ENCODE measurements around the gene CDCP2. TPM values are rescaled to one million over a fixed set of nuclear protein-coding genes. Genes with fewer than 3 reads are reported as not detected.
"Not testable (repeated sequence)": the region's sequence is repeated elsewhere in the genome, so short reads cannot be mapped to it uniquely, and the experiment has no call there.

The CDCP2 gene
- total RNA-seq, 2 donors from 2014 or later: not detected

DNA sequence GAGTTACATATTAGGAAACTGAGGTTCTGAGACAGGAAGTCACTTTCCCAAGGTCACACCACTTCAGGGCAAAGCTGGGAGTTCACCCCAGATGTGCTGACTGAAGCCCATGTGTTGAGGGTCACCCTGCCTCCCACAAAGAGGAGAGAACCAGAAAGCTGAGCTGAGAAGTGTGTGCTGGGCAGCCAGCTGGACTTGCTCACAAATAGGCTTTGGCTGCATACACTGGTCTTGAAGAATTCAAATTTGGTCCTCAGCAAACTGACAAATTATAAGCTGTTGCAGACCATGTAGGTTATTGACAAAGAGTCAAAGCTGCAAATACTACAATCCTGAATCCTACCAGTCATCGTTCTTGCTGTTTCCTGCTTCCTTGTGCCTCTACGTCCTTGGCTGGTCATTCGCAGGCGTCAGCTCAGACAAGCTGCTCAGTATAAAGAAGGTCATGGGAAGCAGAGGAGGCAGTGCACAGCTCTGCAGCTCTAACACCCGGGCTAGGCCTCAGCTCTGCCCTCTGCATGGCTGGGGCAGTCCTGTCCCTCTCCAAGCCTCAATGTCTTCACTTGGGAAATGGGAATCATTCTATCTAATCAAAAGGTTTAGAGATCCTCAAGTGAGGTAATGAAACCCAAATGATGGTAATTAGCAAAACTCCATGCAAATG, 40.0 kb downstream of the CDCP2 start:
- H3K36me3 Mint-ChIP-seq (ENCODE audit: insufficient read depth in 2 of 2): no peaks in the 10 kb centered on the region
- DNase-seq (no peak), ATAC-seq (replicated peaks in 1 of 2) (no peak)
- no peaks in the 10 kb centered on the region for H3K4me1 Mint-ChIP-seq (ENCODE audit: low read depth)
- H3K9me3 Mint-ChIP-seq: no peaks in the 10 kb centered on the region
- H3K27ac Mint-ChIP-seq: no peak overlapping the region
- H3K4me3 Mint-ChIP-seq: no peak overlapping the region
- H3K27me3 Mint-ChIP-seq (ENCODE audit: low read depth): no peaks in the 10 kb centered on the region

DNA sequence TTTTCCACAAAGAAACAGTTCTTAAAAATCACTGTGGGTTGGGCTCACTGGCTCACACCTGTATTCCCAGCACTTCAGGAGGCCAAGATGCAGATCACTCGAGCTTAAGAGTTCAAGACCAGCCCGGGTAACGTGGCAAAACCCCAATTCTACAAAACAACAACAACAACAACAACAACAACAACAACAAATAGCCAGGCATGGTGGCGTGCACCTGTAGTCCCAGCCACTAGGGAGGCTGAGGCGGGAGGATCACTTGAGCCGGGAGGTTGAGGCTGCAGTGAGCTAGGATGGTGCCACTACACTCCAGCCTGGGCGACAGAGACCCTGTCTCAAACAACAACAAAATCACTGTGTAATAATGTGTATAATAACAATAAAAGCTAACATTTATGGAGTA, 40.8 kb downstream of the CDCP2 start:
- no peak overlapping the region for H3K4me3 Mint-ChIP-seq
- no peak for ATAC-seq (replicated peaks in 1 of 2)
- H3K9me3 Mint-ChIP-seq: no peaks in the 10 kb centered on the region

DNA sequence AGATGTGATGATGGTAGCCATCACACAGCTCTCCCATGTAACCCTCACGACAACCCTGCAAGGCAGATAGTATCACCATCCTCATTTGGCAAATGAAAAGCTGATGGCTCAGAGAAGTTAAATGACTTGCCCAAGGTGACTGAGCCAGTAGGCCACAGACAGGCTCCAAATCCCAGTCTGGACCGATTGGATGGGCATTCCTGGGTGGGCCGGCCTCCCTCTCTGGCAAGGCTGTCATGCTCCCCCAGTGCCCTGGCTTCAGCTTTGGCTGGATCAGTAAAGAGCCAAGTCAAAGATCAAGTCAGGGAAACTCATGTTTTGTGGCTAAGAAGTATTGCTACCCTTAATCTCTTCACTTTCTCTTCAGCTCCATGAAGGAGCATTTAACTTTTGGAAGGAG, 41.2 kb downstream of the CDCP2 start:
- no peak overlapping the region for H3K27ac Mint-ChIP-seq
- ATAC-seq (replicated peaks in 1 of 2): no peak
- H3K4me1 Mint-ChIP-seq (ENCODE audit: low read depth): no peaks in the 10 kb centered on the region
- no peaks in the 10 kb centered on the region for H3K27me3 Mint-ChIP-seq (ENCODE audit: low read depth)
- H3K4me3 Mint-ChIP-seq: no peak overlapping the region
- no peaks in the 10 kb centered on the region for H3K9me3 Mint-ChIP-seq
- no peak for DNase-seq
- H3K36me3 Mint-ChIP-seq (ENCODE audit: insufficient read depth in 2 of 2): no peaks in the 10 kb centered on the region

More for the DNA sequence above, 40.8 kb downstream of the CDCP2 start:
- Mint-ChIP-seq H3K27ac (no peak overlapping the region), H3K36me3 (ENCODE audit: insufficient read depth in 2 of 2) (no peaks in the 10 kb centered on the region), H3K27me3 (ENCODE audit: low read depth) (no peaks in the 10 kb centered on the region), H3K4me1 (ENCODE audit: low read depth) (no peaks in the 10 kb centered on the region)
- DNase-seq: no peak

DNA sequence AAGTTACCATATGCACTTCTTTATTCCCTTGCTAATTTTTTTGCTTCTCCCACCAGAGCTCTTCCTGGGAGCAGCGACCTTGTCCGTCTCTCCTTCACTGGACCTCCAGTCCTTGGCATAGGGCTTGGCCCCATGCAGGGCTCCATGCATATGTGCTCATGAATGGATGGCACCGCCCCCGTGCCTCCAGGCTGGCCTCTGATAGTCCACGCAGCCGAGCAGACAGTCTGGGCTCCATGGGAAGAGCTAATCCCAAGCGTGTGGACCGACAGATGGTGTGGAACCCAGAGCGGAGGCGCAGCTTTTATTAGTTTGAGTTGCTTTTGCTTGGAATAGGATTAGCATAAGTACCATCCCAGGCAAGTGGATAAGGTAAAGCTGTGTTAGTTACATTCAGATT, 41.8 kb downstream of the CDCP2 start:
- Mint-ChIP-seq H3K4me1 (ENCODE audit: low read depth) (no peaks in the 10 kb centered on the region), H3K36me3 (ENCODE audit: insufficient read depth in 2 of 2) (no peaks in the 10 kb centered on the region), H3K27ac (no peak overlapping the region), H3K27me3 (ENCODE audit: low read depth) (no peaks in the 10 kb centered on the region), H3K9me3 (no peaks in the 10 kb centered on the region), H3K4me3 (no peak overlapping the region)
- no peak for ATAC-seq (replicated peaks in 1 of 2)
- no peak for DNase-seq

DNA sequence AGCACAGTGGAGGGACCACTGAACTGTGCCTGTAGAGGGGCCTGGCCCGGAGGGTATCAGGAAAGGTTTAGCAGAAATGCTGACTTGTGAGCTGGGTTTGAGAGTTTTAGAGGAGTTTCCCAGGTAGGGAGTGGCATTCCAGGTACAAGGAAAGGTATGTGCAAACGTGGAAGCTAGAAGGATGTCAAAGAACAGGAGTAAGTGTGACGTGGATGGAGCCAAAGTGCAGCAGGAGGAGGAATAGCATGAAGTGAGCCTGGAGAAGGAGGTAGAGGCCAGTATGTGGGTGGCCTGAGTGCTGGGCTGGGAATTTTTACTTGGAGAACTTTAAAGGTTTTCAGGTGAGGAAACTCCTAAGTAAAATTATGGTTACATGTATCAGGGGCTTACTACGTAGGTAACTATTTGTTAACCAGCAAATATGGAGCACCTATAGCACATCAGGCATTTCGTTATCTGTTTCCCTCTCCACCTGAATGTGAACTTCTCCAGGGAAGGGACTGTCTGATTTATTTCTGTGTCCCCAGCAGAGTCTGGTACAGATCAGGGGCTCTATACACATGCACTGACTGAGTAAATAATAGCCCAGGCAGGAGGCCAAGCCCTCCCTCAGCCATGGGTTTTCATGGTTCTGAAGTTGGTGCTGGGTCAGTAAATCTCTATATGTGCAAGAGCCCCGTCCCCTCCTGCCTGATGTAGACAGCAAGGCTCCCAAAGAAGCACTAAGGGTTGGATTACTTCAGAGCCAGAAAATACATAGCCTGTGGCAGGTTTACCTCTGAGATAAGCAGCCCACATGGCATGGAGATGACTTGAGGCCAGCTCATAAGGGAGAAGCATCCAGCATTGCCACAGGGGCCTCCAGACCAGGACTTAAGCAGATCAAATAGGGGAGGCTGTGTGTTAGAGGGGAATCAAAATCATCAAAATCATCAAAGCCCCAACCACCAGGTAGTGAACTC, 43.4 kb downstream of the CDCP2 start:
- ATAC-seq (replicated peaks in 1 of 2): no peak
- Mint-ChIP-seq H3K4me3 (no peak overlapping the region), H3K27me3 (ENCODE audit: low read depth) (no peaks in the 10 kb centered on the region), H3K36me3 (ENCODE audit: insufficient read depth in 2 of 2) (no peaks in the 10 kb centered on the region), H3K4me1 (ENCODE audit: low read depth) (no peaks in the 10 kb centered on the region), H3K9me3 (no peaks in the 10 kb centered on the region), H3K27ac (no peak overlapping the region)
- DNase-seq: no peak

DNA sequence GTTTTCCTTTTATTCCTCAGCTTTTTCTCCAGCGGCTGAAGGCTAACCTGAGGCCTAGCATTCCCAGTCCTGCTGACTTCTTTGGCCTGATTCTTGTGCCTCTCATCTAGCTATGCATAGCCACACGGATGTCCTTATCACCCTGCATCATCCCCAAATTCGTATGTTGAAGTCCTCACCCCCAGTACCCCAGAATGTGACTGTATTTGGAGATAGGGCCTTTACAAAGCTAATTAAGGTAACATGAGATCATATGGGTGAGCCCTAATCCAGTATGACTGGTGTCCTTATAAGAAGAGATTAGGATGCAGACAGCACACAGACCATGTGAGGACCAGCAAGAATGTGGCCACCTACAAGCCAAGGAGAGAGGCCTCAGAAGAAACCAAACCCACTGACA, 44.6 kb downstream of the CDCP2 start:
- Mint-ChIP-seq H3K4me1 (ENCODE audit: low read depth) (no peaks in the 10 kb centered on the region), H3K27me3 (ENCODE audit: low read depth) (no peaks in the 10 kb centered on the region)
- ATAC-seq (replicated peaks in 1 of 2): no peak

DNA sequence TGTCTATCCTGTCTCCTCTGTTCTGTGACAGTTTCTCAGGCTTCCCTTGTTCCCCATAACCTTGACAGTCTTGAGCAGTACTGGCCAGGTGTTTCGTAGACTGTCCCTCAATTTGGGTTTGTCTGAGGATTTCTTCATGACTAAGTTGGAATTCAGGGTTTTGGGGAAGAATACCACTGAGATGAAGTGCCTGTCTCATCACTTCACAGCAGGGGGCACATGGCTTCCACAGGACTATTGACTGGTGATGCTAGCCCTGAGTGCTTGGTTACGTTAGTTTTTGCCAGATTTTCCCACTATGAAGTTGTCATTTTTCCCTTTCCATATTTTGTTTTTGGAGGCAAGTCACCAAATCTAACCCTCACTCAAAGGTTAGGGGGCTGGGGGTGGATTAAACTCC, 45.7 kb downstream of the CDCP2 start:
- H3K27me3 Mint-ChIP-seq (ENCODE audit: low read depth): no peaks in the 10 kb centered on the region
- no peaks in the 10 kb centered on the region for H3K4me1 Mint-ChIP-seq (ENCODE audit: low read depth)
- H3K27ac Mint-ChIP-seq: no peak overlapping the region
- H3K36me3 Mint-ChIP-seq (ENCODE audit: insufficient read depth in 2 of 2): peaks cover 2 to 9% of the 10 kb centered on the region in 2 donors
- H3K4me3 Mint-ChIP-seq: no peak overlapping the region
- DNase-seq (no peak), ATAC-seq (replicated peaks in 1 of 2) (no peak)
- peaks cover 2 to 5% of the 10 kb centered on the region in 2 donors for H3K9me3 Mint-ChIP-seq

More for the DNA sequence above, 44.6 kb downstream of the CDCP2 start:
- Mint-ChIP-seq H3K9me3 (peaks cover 0 to under 1% of the 10 kb centered on the region in 2 donors), H3K4me3 (no peak overlapping the region), H3K36me3 (ENCODE audit: insufficient read depth in 2 of 2) (peaks cover 0 to under 1% of the 10 kb centered on the region in 2 donors), H3K27ac (no peak overlapping the region)
- no peak for DNase-seq

DNA sequence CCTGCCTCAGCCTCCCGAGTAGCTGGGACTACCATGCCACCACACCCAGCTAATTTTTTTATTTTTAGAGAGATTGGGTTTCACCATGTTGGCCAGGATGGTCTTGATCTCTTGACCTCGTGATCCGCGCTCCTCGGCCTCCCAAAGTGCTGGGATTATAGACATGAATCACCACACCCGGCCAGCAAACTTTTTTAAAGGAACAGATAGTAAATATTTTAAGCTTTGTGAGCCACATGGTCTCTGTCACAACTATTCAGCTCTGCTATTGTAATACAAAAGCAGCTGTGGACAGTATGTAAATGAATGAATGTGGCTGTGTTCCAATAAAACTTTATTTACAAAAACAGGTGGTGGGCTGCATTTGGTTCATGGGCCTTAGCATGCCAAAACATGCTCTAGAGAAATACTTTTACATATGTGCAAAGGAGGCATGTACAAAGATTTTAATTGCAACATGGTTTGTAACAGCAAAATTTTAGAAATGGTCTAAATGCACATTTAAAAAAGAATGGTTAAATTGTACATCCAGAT, 47.0 kb downstream of the CDCP2 start:
- DNase-seq: no peak
- H3K36me3 Mint-ChIP-seq (ENCODE audit: insufficient read depth in 2 of 2): peaks cover 2 to 11% of the 10 kb centered on the region in 2 donors
- no peak overlapping the region for H3K4me3 Mint-ChIP-seq
- H3K27ac Mint-ChIP-seq: no peak overlapping the region
- ATAC-seq (replicated peaks in 1 of 2): no peak
- H3K27me3 Mint-ChIP-seq (ENCODE audit: low read depth): no peaks in the 10 kb centered on the region
- no peaks in the 10 kb centered on the region for H3K4me1 Mint-ChIP-seq (ENCODE audit: low read depth)
- peaks cover 2 to 5% of the 10 kb centered on the region in 2 donors for H3K9me3 Mint-ChIP-seq

DNA sequence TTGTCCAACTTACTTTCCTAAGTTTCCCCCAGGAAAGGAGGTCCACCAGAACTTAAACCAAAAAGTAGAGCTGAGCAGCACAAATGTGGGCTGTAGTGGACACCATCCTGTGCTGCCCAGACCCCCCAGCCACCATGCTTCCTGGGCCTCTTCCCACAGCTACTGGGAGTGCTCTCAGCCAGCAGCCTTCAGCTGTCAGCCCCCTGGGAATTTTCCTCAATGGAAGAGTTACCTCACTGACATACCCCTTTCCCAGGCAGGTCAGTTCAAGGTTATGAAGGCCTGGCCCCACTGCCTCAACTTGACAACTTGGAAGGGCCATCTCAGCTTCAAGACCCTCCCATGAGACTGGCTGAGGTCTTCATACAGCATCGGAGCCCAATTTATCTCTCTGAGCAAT, 47.7 kb downstream of the CDCP2 start:
- H3K4me1 Mint-ChIP-seq (ENCODE audit: low read depth): no peaks in the 10 kb centered on the region
- H3K4me3 Mint-ChIP-seq: no peak overlapping the region
- no peak for ATAC-seq (replicated peaks in 1 of 2)
- peaks cover 2 to 5% of the 10 kb centered on the region in 2 donors for H3K9me3 Mint-ChIP-seq
- H3K27ac Mint-ChIP-seq: no peak overlapping the region
- H3K36me3 Mint-ChIP-seq (ENCODE audit: insufficient read depth in 2 of 2): peaks cover 2 to 11% of the 10 kb centered on the region in 2 donors
- no peak for DNase-seq
- no peaks in the 10 kb centered on the region for H3K27me3 Mint-ChIP-seq (ENCODE audit: low read depth)

DNA sequence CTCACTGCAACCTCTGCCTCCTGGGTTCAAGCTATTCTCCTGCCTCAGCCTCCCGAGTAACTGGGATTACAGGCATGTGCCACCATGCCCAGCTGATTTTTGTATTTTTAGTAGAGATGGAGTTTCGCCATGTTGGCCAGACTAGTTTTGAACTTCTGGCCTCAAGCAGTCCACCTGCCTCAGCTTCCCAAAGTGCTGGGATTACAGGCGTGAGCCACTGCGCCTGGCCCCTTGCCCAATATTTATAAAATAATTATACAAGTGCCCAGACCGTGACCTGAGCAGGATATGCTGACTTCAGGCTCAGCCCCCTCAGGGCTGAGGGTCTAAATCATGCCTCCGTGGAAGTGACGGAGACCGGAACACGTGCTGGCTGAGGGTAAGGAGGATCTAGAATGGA, 48.2 kb downstream of the CDCP2 start:
- H3K9me3 Mint-ChIP-seq; ATAC-seq (replicated peaks in 1 of 2); DNase-seq; H3K27me3 Mint-ChIP-seq (ENCODE audit: low read depth); H3K27ac Mint-ChIP-seq; H3K4me1 Mint-ChIP-seq (ENCODE audit: low read depth); H3K4me3 Mint-ChIP-seq: not testable (repeated sequence)
- peaks cover 2 to 11% of the 10 kb centered on the region in 2 donors for H3K36me3 Mint-ChIP-seq (ENCODE audit: insufficient read depth in 2 of 2)

DNA sequence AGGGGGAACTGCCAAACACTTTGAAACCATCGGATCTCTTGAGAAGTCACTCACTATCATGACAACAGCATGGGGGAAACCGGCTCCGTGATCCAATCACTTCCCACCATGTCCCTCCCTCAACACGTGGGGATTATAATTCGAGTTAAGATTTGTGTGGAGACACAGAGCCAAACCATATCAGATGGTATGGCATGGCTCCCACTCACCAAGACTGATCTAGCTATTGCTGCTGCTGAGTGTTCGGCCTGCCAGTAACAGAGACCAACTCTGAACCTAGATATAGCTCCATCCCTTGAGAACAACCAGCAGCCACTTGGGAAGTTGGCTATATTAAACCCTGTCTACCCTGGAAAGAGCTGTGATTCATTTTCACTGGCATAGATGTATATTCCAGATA, 49.4 kb downstream of the CDCP2 start:
- DNase-seq: no peak
- no peak overlapping the region for H3K4me3 Mint-ChIP-seq
- H3K9me3 Mint-ChIP-seq: peaks cover 2 to 5% of the 10 kb centered on the region in 2 donors
- H3K4me1 Mint-ChIP-seq (ENCODE audit: low read depth): no peaks in the 10 kb centered on the region
- H3K36me3 Mint-ChIP-seq (ENCODE audit: insufficient read depth in 2 of 2): peaks cover 2 to 14% of the 10 kb centered on the region in 2 donors
- H3K27ac Mint-ChIP-seq: no peak overlapping the region
- no peak for ATAC-seq (replicated peaks in 1 of 2)
- H3K27me3 Mint-ChIP-seq (ENCODE audit: low read depth): no peaks in the 10 kb centered on the region

DNA sequence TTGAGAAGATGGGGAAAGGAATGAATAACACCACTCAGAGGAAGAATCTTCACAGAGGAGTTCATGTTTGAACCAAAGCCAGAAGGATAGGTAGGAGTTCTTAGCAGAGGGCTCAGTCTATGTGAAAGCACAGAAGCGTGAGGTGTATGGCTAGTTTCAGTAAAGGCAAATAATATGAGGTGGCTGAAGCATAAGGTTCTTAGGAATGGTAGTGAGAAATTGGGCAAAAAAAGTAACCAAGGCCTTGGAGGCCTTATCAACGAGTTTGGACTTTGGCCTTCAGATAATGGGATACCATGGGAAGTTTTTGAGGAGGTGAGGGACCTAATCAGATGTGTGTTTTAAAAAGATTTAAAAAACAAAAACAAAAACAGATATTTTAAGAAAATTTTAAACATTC, 52.3 kb downstream of the CDCP2 start:
- H3K9me3 Mint-ChIP-seq: peaks cover 2 to 5% of the 10 kb centered on the region in 2 donors
- H3K27ac Mint-ChIP-seq: no peak overlapping the region
- peaks cover 5 to 23% of the 10 kb centered on the region in 2 donors for H3K36me3 Mint-ChIP-seq (ENCODE audit: insufficient read depth in 2 of 2)
- DNase-seq (no peak), ATAC-seq (replicated peaks in 1 of 2) (no peak)
- no peak overlapping the region for H3K4me3 Mint-ChIP-seq
- H3K27me3 Mint-ChIP-seq (ENCODE audit: low read depth): no peaks in the 10 kb centered on the region
- H3K4me1 Mint-ChIP-seq (ENCODE audit: low read depth): no peaks in the 10 kb centered on the region

DNA sequence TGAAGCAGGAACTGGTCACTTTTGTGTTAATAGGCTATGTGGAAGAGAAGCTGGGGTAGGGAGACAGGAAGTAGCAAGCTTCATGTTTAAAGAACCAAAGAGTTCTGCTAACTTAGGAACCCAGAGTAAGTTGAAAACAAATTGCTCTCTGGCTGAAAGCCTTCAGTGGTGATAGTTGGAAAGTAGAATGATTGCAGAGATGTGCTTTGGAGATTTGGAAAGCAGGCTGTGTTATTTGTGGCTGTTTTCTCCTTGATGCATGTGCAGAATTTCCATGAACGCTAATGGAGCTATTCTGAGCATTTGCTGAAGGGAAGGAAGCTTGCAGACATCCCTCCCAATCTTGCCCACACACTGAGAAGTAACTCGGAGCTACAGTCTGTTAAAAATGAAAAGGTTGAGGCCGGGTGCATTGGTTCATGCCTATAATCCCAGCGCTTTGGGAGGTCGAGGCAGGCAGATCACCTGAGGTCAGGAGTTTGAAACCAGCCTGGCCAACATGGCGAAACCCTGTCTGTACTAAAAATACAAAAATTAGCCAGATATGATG, 53.7 kb downstream of the CDCP2 start:
- Mint-ChIP-seq H3K4me3 (no peak overlapping the region), H3K36me3 (ENCODE audit: insufficient read depth in 2 of 2) (peaks cover 5 to 23% of the 10 kb centered on the region in 2 donors), H3K9me3 (peaks cover 2 to 5% of the 10 kb centered on the region in 2 donors), H3K4me1 (ENCODE audit: low read depth) (no peaks in the 10 kb centered on the region), H3K27ac (no peak overlapping the region), H3K27me3 (ENCODE audit: low read depth) (no peaks in the 10 kb centered on the region)
- ATAC-seq (replicated peaks in 1 of 2) (no peak), DNase-seq (no peak)

All from activated T-cell treated with anti-CD3 and anti-CD28 coated beads, Interleukin-2, amount 50 U/mL, for 72 hours (primary cell).